CD14-positive monocyte (primary cell): ENCODE measurements around the gene FAM219B. TPM values are rescaled to one million over a fixed set of nuclear protein-coding genes. Genes with fewer than 3 reads are reported as not detected.

ENCODE experiments used
- DNase-seq, 3 donors: peaks; one replicate each; pipeline ENCODE4 v3.0.0-alpha.2; 2011 to 2022
- H2AFZ ChIP-seq: 2 replicates; pipeline ENCODE4 v1.6.0; 2012; ENCODE audit warnings: mild to moderate bottlenecking, low read depth, low read length, inconsistent platforms; ENCODE audit not compliant: insufficient read depth, poor library complexity, severe bottlenecking
- H3K27ac ChIP-seq, 2 donors: 1 replicate in 1 of 2; 2 replicates in 1 of 2; pipeline ENCODE4 v1.5.1; 2012 to 2013; ENCODE audit warnings: low read length in 2 of 2, control low read depth in 1 of 2, inconsistent platforms in 1 of 2, low read depth in 1 of 2, mild to moderate bottlenecking in 1 of 2
- H3K27me3 ChIP-seq, 2 donors: one replicate each; pipeline versions ENCODE4 v1.6.0 to v1.6.1; 2011 to 2013; ENCODE audit warnings: low read length in 2 of 2; ENCODE audit not compliant: control insufficient read depth in 2 of 2, insufficient read depth in 2 of 2
- H3K36me3 ChIP-seq, 2 donors: replicated peaks in 1 of 2; 1 replicate in 1 of 2; 2 replicates in 1 of 2; pipeline versions ENCODE4 v1.5.1 to v1.6.1; 2012 to 2013; ENCODE audit warnings: low read length in 2 of 2, control low read depth in 1 of 2, inconsistent platforms in 1 of 2, mild to moderate bottlenecking in 1 of 2; ENCODE audit not compliant: insufficient read depth in 2 of 2, control insufficient read depth in 1 of 2
- H3K4me1 ChIP-seq, 2 donors: 1 replicate in 1 of 2; 2 replicates in 1 of 2; pipeline versions ENCODE4 v1.5.1 to v1.6.1; 2012 to 2013; ENCODE audit warnings: low read length in 2 of 2, control low read depth in 1 of 2, inconsistent platforms in 1 of 2, mild to moderate bottlenecking in 1 of 2, moderate library complexity in 1 of 2; ENCODE audit not compliant: insufficient read depth in 2 of 2, control insufficient read depth in 1 of 2
- H3K4me2 ChIP-seq: replicated peaks from 2 replicates; pipeline ENCODE3; 2012; ENCODE audit warnings: low read length, moderate library complexity, mild to moderate bottlenecking; ENCODE audit not compliant: poor library complexity, severe bottlenecking; ENCODE audit errors: extremely low read depth
- H3K4me3 ChIP-seq, 3 experiments: fragments of 200-600 bp in 1 of 3; sonication (generic) in 1 of 3; replicated peaks in 1 of 3; 1 replicate in 2 of 3; 2 replicates in 1 of 3; pipeline ENCODE4 v1.5.1; 2011 to 2013; ENCODE audit warnings: low read length in 3 of 3, mild to moderate bottlenecking in 3 of 3, control low read depth in 2 of 3, low read depth in 2 of 3, inconsistent platforms in 1 of 3, moderate library complexity in 1 of 3
- H3K79me2 ChIP-seq: 2 replicates; pipeline ENCODE4 v1.6.0; 2012; ENCODE audit warnings: mild to moderate bottlenecking, control low read depth, inconsistent platforms, low read length, moderate library complexity; ENCODE audit not compliant: insufficient read depth
- H3K9ac ChIP-seq: 2 replicates; pipeline ENCODE4 v1.6.0; 2017; ENCODE audit warnings: low read length, mild to moderate bottlenecking; ENCODE audit not compliant: insufficient read depth, poor library complexity, severe bottlenecking
- H3K9me3 ChIP-seq, 2 donors: replicated peaks in 1 of 2; 1 replicate in 1 of 2; 2 replicates in 1 of 2; pipeline versions ENCODE4 v1.5.1 to v1.6.1; 2012 to 2013; ENCODE audit warnings: low read length in 2 of 2, control low read depth in 1 of 2; ENCODE audit not compliant: control insufficient read depth in 1 of 2, insufficient read depth in 1 of 2
- H4K20me1 ChIP-seq: 2 replicates; pipeline ENCODE4 v1.6.0; 2012; ENCODE audit warnings: mild to moderate bottlenecking, low read length, control low read depth, moderate library complexity; ENCODE audit not compliant: insufficient read depth
- H3K27ac Mint-ChIP-seq, 7 donors: one replicate each; pipeline ENCODE4 v1.8.0; 2020; ENCODE audit warnings: mild to moderate bottlenecking in 7 of 7, mixed read lengths in 7 of 7, moderate library complexity in 6 of 7, inconsistent platforms in 2 of 7
- H3K27me3 Mint-ChIP-seq, 3 donors: one replicate each; pipeline ENCODE4 v1.8.0; 2021 to 2022; ENCODE audit warnings: low read depth in 3 of 3, mild to moderate bottlenecking in 3 of 3, mixed read lengths in 3 of 3, moderate library complexity in 3 of 3, inconsistent platforms in 1 of 3
- H3K36me3 Mint-ChIP-seq, 2 donors: one replicate each; pipeline ENCODE4 v1.8.0; 2020; ENCODE audit warnings: mixed read lengths in 2 of 2, inconsistent platforms in 1 of 2, mild to moderate bottlenecking in 1 of 2
- H3K4me1 Mint-ChIP-seq: one replicate; pipeline ENCODE4 v1.8.0; 2020; ENCODE audit warnings: mild to moderate bottlenecking, mixed read lengths
- H3K4me3 Mint-ChIP-seq, 2 donors: one replicate each; pipeline ENCODE4 v1.8.0; 2020; ENCODE audit warnings: mild to moderate bottlenecking in 2 of 2, mixed read lengths in 2 of 2, moderate library complexity in 1 of 2
- H3K9me3 Mint-ChIP-seq, 7 donors: one replicate each; pipeline ENCODE4 v1.8.0; 2020 to 2022; ENCODE audit warnings: mixed read lengths in 7 of 7, mild to moderate bottlenecking in 6 of 7, moderate library complexity in 6 of 7, inconsistent platforms in 2 of 7
- WGBS: methylation state at CpG from one replicate; pipeline ENCODE4 v1.1.5; 2013; ENCODE audit warnings: missing lambda C conversion rate; ENCODE audit not compliant: insufficient coverage; 5-methylcytosine and 5-hydroxymethylcytosine counted together
- intact Hi-C, 2 donors: fragments of 100-400 bp; cut with micrococcal nuclease; formaldehyde crosslinking; loops; one replicate each; pipeline versions ENCODE4 v1.15.0 to v1.15.1; 2023
- polyA plus RNA-seq, 3 donors: library from polyadenylated mRNA; depleted of rRNA in 1 of 3; unstranded in 2 of 3; stranded (reverse) in 1 of 3; fragments of 300-500 nt in 2 of 3; fragments of >200 nt in 1 of 3; fragmentation: Illumina TruSeq in 2 of 3; gene quantifications; 1 replicate in 2 of 3; 2 replicates in 1 of 3; pipeline ENCODE4 v1.2.3, GENCODE V29; 2012 to 2021
- TF ChIP-seq, protein P1 (sequence below): fragments of 200-600 bp; IDR thresholded peaks from one replicate; pipeline ENCODE4 v1.8.0; 2022; ENCODE audit warnings: antibody characterized with exemption, mild to moderate bottlenecking

The FAM219B gene
- polyA plus RNA-seq, 3 donors: 11.7 to 53.9 (median 17.1) TPM

DNA sequence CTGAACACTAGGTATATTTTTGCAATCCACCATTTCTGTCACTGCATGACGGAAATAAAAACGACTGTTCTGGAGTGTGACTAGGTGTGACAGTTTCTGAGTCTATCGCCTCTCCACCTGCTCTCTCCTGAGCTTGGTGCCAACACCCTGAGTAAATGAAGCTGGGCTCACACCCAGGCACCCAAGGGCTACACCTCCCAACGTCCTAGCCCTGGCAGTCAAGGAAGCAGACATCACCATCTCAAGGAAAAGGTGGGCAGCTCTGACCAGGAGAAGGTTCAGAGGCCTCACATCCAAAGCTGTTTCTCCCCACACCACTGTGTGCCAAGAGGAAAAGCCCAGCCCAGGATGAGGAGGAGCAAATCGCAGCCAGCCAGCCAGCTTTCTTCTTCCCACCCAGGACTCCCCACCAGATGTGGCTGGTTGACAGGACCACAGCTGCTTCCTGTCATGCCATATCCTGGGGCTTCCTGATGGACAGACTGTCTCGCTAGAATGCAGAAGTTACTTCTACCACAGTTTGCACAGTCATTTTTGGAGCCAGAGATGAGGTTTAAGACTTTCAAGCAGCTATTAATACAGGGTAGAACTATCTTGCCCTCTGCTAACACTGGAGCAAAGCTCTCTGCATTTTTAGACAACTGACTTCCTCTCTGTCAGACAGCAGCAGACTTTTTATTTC, 36.8 kb downstream of the FAM219B start:
- H3K27me3 ChIP-seq: no peaks in the 10 kb centered on the region
- DNase-seq: peak; percentile 77 to 91 (median 85)
- intact Hi-C loops: loop anchor here in 1 of 2 donors (5.0 kb wide), 1 partner anchor 32 kb away; no protein-coding TSS in a partner anchor
- Mint-ChIP-seq H3K27me3 (peaks cover 0 to 4% (median 0%) of the 10 kb centered on the region in 3 donors), H3K36me3 (peaks cover 9 to 19% of the 10 kb centered on the region in 2 donors), H3K4me3 (peak overlapping the region; percentile 26 to 77), H3K27ac (peak overlapping the region; percentile 91 to 98 (median 97)), H3K9me3 (no peaks in the 10 kb centered on the region), H3K4me1 (peaks cover 82% of the 10 kb centered on the region)
- TF ChIP-seq, protein P1, sequence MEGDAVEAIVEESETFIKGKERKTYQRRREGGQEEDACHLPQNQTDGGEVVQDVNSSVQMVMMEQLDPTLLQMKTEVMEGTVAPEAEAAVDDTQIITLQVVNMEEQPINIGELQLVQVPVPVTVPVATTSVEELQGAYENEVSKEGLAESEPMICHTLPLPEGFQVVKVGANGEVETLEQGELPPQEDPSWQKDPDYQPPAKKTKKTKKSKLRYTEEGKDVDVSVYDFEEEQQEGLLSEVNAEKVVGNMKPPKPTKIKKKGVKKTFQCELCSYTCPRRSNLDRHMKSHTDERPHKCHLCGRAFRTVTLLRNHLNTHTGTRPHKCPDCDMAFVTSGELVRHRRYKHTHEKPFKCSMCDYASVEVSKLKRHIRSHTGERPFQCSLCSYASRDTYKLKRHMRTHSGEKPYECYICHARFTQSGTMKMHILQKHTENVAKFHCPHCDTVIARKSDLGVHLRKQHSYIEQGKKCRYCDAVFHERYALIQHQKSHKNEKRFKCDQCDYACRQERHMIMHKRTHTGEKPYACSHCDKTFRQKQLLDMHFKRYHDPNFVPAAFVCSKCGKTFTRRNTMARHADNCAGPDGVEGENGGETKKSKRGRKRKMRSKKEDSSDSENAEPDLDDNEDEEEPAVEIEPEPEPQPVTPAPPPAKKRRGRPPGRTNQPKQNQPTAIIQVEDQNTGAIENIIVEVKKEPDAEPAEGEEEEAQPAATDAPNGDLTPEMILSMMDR: no peak
- H3K4me3 ChIP-seq: peak overlapping the region in 2 of 3 experiments; percentile 2 to 69
- WGBS: 0% methylated on average over 3 of the region's 6 CpGs
- peaks cover 74 to 78% of the 10 kb centered on the region in 2 donors for H3K4me1 ChIP-seq
- H4K20me1 ChIP-seq: peaks cover 78% of the 10 kb centered on the region
- peaks cover 81% of the 10 kb centered on the region for H3K79me2 ChIP-seq
- H3K9me3 ChIP-seq: no peaks in the 10 kb centered on the region
- peak overlapping the region; percentile 47 for H3K9ac ChIP-seq
- H2AFZ ChIP-seq: no peak overlapping the region
- H3K36me3 ChIP-seq: peaks cover 0 to 6% of the 10 kb centered on the region in 2 donors
- peak overlapping the region; percentile 79 for H3K4me2 ChIP-seq
- H3K27ac ChIP-seq: peak overlapping the region; percentile 69 to 81

DNA sequence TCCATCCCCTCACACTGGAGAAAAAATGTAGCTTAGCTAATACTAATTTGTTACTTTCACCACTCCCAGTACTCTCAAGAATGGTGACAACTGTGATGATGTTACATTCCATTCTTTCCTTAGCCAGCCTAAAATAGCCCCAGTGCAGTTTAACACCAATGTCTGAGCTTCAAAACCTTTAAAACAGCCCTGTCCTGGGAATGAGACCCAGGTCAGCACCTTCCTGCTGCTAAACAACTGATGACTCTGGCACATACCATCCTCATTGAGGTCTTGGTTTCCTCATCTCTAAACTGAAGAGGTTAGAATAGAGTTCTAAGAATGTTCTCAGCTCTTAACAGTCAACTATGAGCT, 37.3 kb downstream of the FAM219B start:
- DNase-seq: no peak
- TF ChIP-seq, protein P1: no peak
- Mint-ChIP-seq H3K4me3 (peak overlapping the region in 1 of 2 donors; percentile 77), H3K36me3 (peaks cover 13 to 23% of the 10 kb centered on the region in 2 donors), H3K9me3 (no peaks in the 10 kb centered on the region), H3K4me1 (peaks cover 86% of the 10 kb centered on the region), H3K27ac (peak overlapping the region; percentile 91 to 98 (median 97)), H3K27me3 (peaks cover 0 to 4% (median 0%) of the 10 kb centered on the region in 3 donors)
- Histone ChIP-seq H3K9me3 (no peaks in the 10 kb centered on the region), H2AFZ (no peak overlapping the region), H3K9ac (no peak overlapping the region), H3K4me3 (peak overlapping the region in 1 of 3 experiments; percentile 69), H3K79me2 (peaks cover 87% of the 10 kb centered on the region), H3K36me3 (peaks cover 0 to 9% of the 10 kb centered on the region in 2 donors), H3K27me3 (no peaks in the 10 kb centered on the region), H4K20me1 (peaks cover 83% of the 10 kb centered on the region), H3K4me2 (peak overlapping the region; percentile 79), H3K27ac (peak overlapping the region; percentile 69 to 81), H3K4me1 (peaks cover 74 to 78% of the 10 kb centered on the region in 2 donors)
- intact Hi-C loops: loop anchor here in 1 of 2 donors (5.0 kb wide), 1 partner anchor 33 kb away; no protein-coding TSS in a partner anchor
